Uterus (tissue), 2 donors: ENCODE results near the gene CNPY1.

Source experiments
- POLR2A ChIP-seq, 2 donors: fragments of 450-650 bp; IDR thresholded peaks; one replicate each; pipeline ENCODE4 v1.6.1; 2016; ENCODE audit warnings: antibody characterized with exemption in 2 of 2, mild to moderate bottlenecking in 1 of 2, moderate library complexity in 1 of 2
- TF ChIP-seq, protein P1 (sequence below), 4 experiments: fragments of 200-600 bp in 2 of 4; fragments of 450-650 bp in 2 of 4; sonication (generic) in 2 of 4; IDR thresholded peaks; one replicate each; pipeline ENCODE4 v1.5.1; 2016 to 2019; ENCODE audit warnings: antibody characterized with exemption in 4 of 4, mild to moderate bottlenecking in 2 of 4, moderate library complexity in 1 of 4

DNA sequence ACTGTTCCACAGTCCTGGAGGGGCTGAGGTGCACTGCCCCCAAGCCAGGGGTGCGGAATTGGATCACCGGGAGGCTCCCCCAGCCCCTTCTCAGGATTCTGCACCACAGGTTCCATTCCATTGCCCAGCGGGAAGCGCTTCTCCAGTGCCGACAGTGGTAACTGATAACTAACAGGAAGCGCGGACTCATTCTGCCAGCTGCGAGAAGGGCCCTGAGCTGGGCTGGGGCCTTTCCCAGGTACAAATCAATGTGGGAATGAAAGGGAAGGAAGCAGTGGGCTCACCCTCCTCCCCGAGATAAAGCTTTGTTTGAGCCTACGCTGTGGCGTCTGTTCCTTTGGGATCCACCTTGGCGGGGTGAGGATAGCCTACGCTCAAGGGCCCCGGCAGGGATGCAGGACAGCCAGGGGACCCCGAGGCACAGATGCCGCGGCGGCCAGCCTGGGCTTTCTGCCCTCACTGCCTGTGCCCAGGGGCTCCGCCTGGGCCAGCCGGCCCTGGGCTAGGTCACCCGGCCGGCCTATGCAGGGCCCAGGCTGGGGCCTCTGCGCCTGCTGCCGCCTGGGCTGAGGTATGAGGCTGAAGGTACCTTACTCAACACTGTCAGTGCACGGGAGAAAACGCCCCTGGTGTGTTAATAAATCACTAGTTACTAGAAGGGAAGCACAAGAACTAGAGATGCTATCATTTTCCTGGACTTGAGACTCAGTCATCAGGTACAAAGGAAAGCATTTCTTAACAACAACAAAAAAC lies 49.0 kb downstream of the CNPY1 start:
- TF ChIP-seq, protein P1, sequence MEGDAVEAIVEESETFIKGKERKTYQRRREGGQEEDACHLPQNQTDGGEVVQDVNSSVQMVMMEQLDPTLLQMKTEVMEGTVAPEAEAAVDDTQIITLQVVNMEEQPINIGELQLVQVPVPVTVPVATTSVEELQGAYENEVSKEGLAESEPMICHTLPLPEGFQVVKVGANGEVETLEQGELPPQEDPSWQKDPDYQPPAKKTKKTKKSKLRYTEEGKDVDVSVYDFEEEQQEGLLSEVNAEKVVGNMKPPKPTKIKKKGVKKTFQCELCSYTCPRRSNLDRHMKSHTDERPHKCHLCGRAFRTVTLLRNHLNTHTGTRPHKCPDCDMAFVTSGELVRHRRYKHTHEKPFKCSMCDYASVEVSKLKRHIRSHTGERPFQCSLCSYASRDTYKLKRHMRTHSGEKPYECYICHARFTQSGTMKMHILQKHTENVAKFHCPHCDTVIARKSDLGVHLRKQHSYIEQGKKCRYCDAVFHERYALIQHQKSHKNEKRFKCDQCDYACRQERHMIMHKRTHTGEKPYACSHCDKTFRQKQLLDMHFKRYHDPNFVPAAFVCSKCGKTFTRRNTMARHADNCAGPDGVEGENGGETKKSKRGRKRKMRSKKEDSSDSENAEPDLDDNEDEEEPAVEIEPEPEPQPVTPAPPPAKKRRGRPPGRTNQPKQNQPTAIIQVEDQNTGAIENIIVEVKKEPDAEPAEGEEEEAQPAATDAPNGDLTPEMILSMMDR (IDR thresholded peaks at IDR 0.05) = no peak
- TF ChIP-seq POLR2A (IDR thresholded peaks at IDR 0.05) = no peak
